Loucy (cell line): ENCODE results near the gene FYB2.

Experiments
- CTCF ChIP-seq: fragments of 200-600 bp; sonication (generic); conservative IDR thresholded peaks from 2 replicates; pipeline ENCODE4 v1.5.1; 2014; ENCODE audit warnings: mild to moderate bottlenecking, antibody characterized with exemption, low read length
- EZH2phosphoT487 ChIP-seq: fragments of 200-600 bp; IDR thresholded peaks from 2 replicates; pipeline ENCODE4 v1.6.1; 2018; ENCODE audit warnings: antibody characterized with exemption, mild to moderate bottlenecking, moderate library complexity, borderline replicate concordance

DNA sequence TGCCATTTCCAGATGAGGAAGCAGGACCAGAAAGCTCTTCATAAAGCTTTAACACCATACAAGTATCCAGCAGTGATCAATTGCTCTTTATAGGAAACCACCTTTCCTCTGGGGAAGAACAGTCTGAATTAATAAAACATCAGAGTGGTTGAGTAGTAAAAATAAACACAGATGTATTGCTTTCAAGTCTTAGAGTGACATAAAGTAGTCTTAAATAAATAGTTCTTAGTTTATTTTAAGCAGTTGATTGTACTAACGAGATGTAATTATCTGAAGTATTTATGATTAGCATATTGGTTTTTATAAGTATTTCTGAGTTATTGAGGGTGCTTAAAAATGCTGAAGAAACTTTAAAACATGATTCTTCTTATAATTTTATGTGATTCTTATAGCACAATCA lies 107.1 kb downstream of the FYB2 start:
- TF ChIP-seq CTCF = no peak
- no peak for TF ChIP-seq EZH2phosphoT487
